ENCODE measurements around the gene PAXIP1. TPM values are rescaled to one million over a fixed set of nuclear protein-coding genes. Genes with fewer than 3 reads are reported as not detected.
A peak's percentile ranks its signal among the peaks of the same experiment; 100 is the strongest.

Gene PAXIP1
- total and polyA plus RNA-seq, 5 donors: 5.3 to 7.8 (median 7.4) TPM

- Histone ChIP-seq H3K27ac (ENCODE audit: low read length) (no peak overlapping the region), H3K9me3 (ENCODE audit: control insufficient read depth, low read length) (no peaks in the 10 kb centered on the region), H3K4me3 (ENCODE audit: low read length) (no peak overlapping the region), H3K27me3 (ENCODE audit: control insufficient read depth, insufficient read depth) (no peaks in the 10 kb centered on the region), H3K4me1 (ENCODE audit: control insufficient read depth, insufficient read depth, low read length) (no peaks in the 10 kb centered on the region)
- DNase-seq: no peak
- no peak for ATAC-seq
- whole genome bisulfite sequencing: 89% methylated on average over 13 of the region's 13 CpGs
- intact Hi-C loops (cut with DNase I): loop anchor here in 1 of 4 donors (10.0 kb wide), 1 partner anchor 438 kb away; no protein-coding TSS in a partner anchor
Measured at GRCh38 chr7:154916856-154917807, 85.8 kb downstream of the PAXIP1 start.

GRCh38 chr7:154916381-154916780 lies 86.5 kb downstream of the PAXIP1 start:
- H3K27ac ChIP-seq (ENCODE audit: low read length): no peak overlapping the region
- 84% methylated on average over 14 of the region's 14 CpGs for WGBS
- intact Hi-C loops (cut with DNase I): loop anchor here in 1 of 4 donors (10.0 kb wide), 1 partner anchor 438 kb away; no protein-coding TSS in a partner anchor

GRCh38 chr7:154915600-154915999 lies 87.3 kb downstream of the PAXIP1 start:
- WGBS: 94% methylated on average over 4 of the region's 4 CpGs
- Histone ChIP-seq H3K4me1 (ENCODE audit: control insufficient read depth, insufficient read depth, low read length) (no peaks in the 10 kb centered on the region), H3K9me3 (ENCODE audit: control insufficient read depth, low read length) (no peaks in the 10 kb centered on the region), H3K27ac (ENCODE audit: low read length) (no peak overlapping the region), H3K27me3 (ENCODE audit: control insufficient read depth, insufficient read depth) (no peaks in the 10 kb centered on the region), H3K4me3 (ENCODE audit: low read length) (no peak overlapping the region)
- intact Hi-C loops (cut with DNase I): loop anchor here in 1 of 4 donors (10.0 kb wide), 1 partner anchor 439 kb away; no protein-coding TSS in a partner anchor
- ATAC-seq (no peak), DNase-seq (no peak)

More at GRCh38 chr7:154916381-154916780, 86.5 kb downstream of the PAXIP1 start:
- Histone ChIP-seq H3K27me3 (ENCODE audit: control insufficient read depth, insufficient read depth) (no peaks in the 10 kb centered on the region), H3K4me1 (ENCODE audit: control insufficient read depth, insufficient read depth, low read length) (no peaks in the 10 kb centered on the region), H3K9me3 (ENCODE audit: control insufficient read depth, low read length) (no peaks in the 10 kb centered on the region), H3K4me3 (ENCODE audit: low read length) (no peak overlapping the region)
- ATAC-seq (no peak), DNase-seq (no peak)

- DNase-seq (peak in 1 of 3 donors; percentile 45), ATAC-seq (no peak)
- Histone ChIP-seq H3K9me3 (ENCODE audit: control insufficient read depth, low read length) (no peaks in the 10 kb centered on the region), H3K4me1 (ENCODE audit: control insufficient read depth, insufficient read depth, low read length) (no peaks in the 10 kb centered on the region), H3K27me3 (ENCODE audit: control insufficient read depth, insufficient read depth) (no peaks in the 10 kb centered on the region), H3K4me3 (ENCODE audit: low read length) (no peak overlapping the region), H3K27ac (ENCODE audit: low read length) (no peak overlapping the region)
- intact Hi-C loops (cut with DNase I): loop anchor here in 1 of 4 donors (10.0 kb wide), 1 partner anchor 440 kb away; no protein-coding TSS in a partner anchor
- 71% methylated on average over 18 of the region's 18 CpGs for WGBS
Measured at GRCh38 chr7:154914996-154915380, 87.9 kb downstream of the PAXIP1 start.

GRCh38 chr7:154914308-154914995 lies 88.5 kb downstream of the PAXIP1 start:
- peak in 1 of 2 donors; percentile 7 for ATAC-seq
- DNase-seq: peak in 2 of 3 donors; percentile 44 to 48
- no peak overlapping the region for H3K27ac ChIP-seq (ENCODE audit: low read length)
- 30% methylated on average over 36 of the region's 36 CpGs for WGBS
- no peaks in the 10 kb centered on the region for H3K9me3 ChIP-seq (ENCODE audit: control insufficient read depth, low read length)
- intact Hi-C loops (cut with DNase I): loop anchor here in 1 of 4 donors (10.0 kb wide), 1 partner anchor 440 kb away; no protein-coding TSS in a partner anchor
- no peaks in the 10 kb centered on the region for H3K27me3 ChIP-seq (ENCODE audit: control insufficient read depth, insufficient read depth)
- no peaks in the 10 kb centered on the region for H3K4me1 ChIP-seq (ENCODE audit: control insufficient read depth, insufficient read depth, low read length)
- peak overlapping the region; percentile 16 for H3K4me3 ChIP-seq (ENCODE audit: low read length)

GRCh38 chr7:154913638-154914307 lies 89.2 kb downstream of the PAXIP1 start:
- WGBS: 8% methylated on average over 43 of the region's 43 CpGs
- intact Hi-C loops (cut with DNase I): loop anchor here in 1 of 4 donors (10.0 kb wide), 1 partner anchor 441 kb away; no protein-coding TSS in a partner anchor
- Histone ChIP-seq H3K9me3 (ENCODE audit: control insufficient read depth, low read length) (no peaks in the 10 kb centered on the region), H3K27me3 (ENCODE audit: control insufficient read depth, insufficient read depth) (no peaks in the 10 kb centered on the region), H3K4me1 (ENCODE audit: control insufficient read depth, insufficient read depth, low read length) (no peaks in the 10 kb centered on the region), H3K27ac (ENCODE audit: low read length) (no peak overlapping the region), H3K4me3 (ENCODE audit: low read length) (peak overlapping the region; percentile 16)
- ATAC-seq (peak; percentile 91 to 94), DNase-seq (peak; percentile 86 to 96 (median 94))

GRCh38 chr7:154912871-154913637 lies 89.9 kb downstream of the PAXIP1 start:
- no peaks in the 10 kb centered on the region for H3K4me1 ChIP-seq (ENCODE audit: control insufficient read depth, insufficient read depth, low read length)
- no peaks in the 10 kb centered on the region for H3K9me3 ChIP-seq (ENCODE audit: control insufficient read depth, low read length)
- intact Hi-C loops (cut with DNase I): loop anchor here in 1 of 4 donors (10.0 kb wide), 1 partner anchor 442 kb away; no protein-coding TSS in a partner anchor
- no peak overlapping the region for H3K27ac ChIP-seq (ENCODE audit: low read length)
- ATAC-seq: no peak
- DNase-seq: peak in 1 of 3 donors; percentile 41
- no peaks in the 10 kb centered on the region for H3K27me3 ChIP-seq (ENCODE audit: control insufficient read depth, insufficient read depth)
- 69% methylated on average over 22 of the region's 22 CpGs for WGBS
- no peak overlapping the region for H3K4me3 ChIP-seq (ENCODE audit: low read length)

- ATAC-seq (no peak), DNase-seq (no peak)
- H3K4me3 ChIP-seq (ENCODE audit: low read length): no peak overlapping the region
- intact Hi-C loops (cut with DNase I): loop anchor here in 1 of 4 donors (10.0 kb wide), 1 partner anchor 443 kb away; no protein-coding TSS in a partner anchor
- H3K9me3 ChIP-seq (ENCODE audit: control insufficient read depth, low read length): no peaks in the 10 kb centered on the region
- WGBS: 76% methylated on average over 6 of the region's 6 CpGs
- H3K4me1 ChIP-seq (ENCODE audit: control insufficient read depth, insufficient read depth, low read length): no peaks in the 10 kb centered on the region
- no peaks in the 10 kb centered on the region for H3K27me3 ChIP-seq (ENCODE audit: control insufficient read depth, insufficient read depth)
- H3K27ac ChIP-seq (ENCODE audit: low read length): no peak overlapping the region
Measured at GRCh38 chr7:154911862-154912455, 91.0 kb downstream of the PAXIP1 start.

GRCh38 chr7:154911411-154911810 lies 91.5 kb downstream of the PAXIP1 start:
- intact Hi-C loops (cut with DNase I): loop anchor here in 1 of 4 donors (10.0 kb wide), 1 partner anchor 443 kb away; no protein-coding TSS in a partner anchor

More at GRCh38 chr7:154911411-154911810, 91.5 kb downstream of the PAXIP1 start:
- H3K4me3 ChIP-seq (ENCODE audit: low read length): no peak overlapping the region
- H3K27me3 ChIP-seq (ENCODE audit: control insufficient read depth, insufficient read depth): no peaks in the 10 kb centered on the region
- H3K9me3 ChIP-seq (ENCODE audit: control insufficient read depth, low read length): no peaks in the 10 kb centered on the region
- no peak for DNase-seq
- 82% methylated on average over 2 of the region's 2 CpGs for WGBS
- no peaks in the 10 kb centered on the region for H3K4me1 ChIP-seq (ENCODE audit: control insufficient read depth, insufficient read depth, low read length)
- H3K27ac ChIP-seq (ENCODE audit: low read length): no peak overlapping the region
- ATAC-seq: no peak

Measured in right cardiac atrium (tissue), 5 donors.